ENCODE measurements around the gene FBXW12.

DNA sequence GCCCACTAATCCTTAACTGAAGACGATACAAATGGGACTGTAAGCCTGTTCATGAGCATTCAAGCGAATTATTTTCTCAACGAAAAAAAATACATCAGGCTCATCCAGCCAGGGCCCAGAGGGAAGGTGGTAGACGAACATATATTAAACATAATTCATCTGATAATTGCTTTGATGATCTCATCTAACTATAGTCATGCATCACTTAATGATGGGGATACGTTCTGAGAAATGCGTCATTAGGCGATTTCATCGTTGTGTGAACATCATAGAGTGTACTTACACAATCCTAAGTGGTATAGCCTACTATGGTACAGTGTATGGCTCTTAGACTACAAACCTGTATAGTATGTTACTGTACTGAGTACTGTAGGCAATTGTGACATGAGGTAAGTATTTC, 28.6 kb upstream of the FBXW12 start:
- TF ChIP-seq POLR2AphosphoS5 (IDR thresholded peaks at IDR 0.05): no peak
- TF ChIP-seq EP300 (conservative IDR thresholded peaks at IDR 0.05; ENCODE audit: poor library complexity, severe bottlenecking): no peak
- TF ChIP-seq, protein P1, sequence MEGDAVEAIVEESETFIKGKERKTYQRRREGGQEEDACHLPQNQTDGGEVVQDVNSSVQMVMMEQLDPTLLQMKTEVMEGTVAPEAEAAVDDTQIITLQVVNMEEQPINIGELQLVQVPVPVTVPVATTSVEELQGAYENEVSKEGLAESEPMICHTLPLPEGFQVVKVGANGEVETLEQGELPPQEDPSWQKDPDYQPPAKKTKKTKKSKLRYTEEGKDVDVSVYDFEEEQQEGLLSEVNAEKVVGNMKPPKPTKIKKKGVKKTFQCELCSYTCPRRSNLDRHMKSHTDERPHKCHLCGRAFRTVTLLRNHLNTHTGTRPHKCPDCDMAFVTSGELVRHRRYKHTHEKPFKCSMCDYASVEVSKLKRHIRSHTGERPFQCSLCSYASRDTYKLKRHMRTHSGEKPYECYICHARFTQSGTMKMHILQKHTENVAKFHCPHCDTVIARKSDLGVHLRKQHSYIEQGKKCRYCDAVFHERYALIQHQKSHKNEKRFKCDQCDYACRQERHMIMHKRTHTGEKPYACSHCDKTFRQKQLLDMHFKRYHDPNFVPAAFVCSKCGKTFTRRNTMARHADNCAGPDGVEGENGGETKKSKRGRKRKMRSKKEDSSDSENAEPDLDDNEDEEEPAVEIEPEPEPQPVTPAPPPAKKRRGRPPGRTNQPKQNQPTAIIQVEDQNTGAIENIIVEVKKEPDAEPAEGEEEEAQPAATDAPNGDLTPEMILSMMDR (IDR thresholded peaks at IDR 0.05; ENCODE audit: poor library complexity, severe bottlenecking): no peak
- TF ChIP-seq TAF1 (IDR thresholded peaks at IDR 0.05; ENCODE audit: low read depth): no peak
- no peak for TF ChIP-seq RAD21 (conservative IDR thresholded peaks at IDR 0.05)
- no peak for TF ChIP-seq EZH2 (IDR thresholded peaks at IDR 0.05; ENCODE audit: borderline replicate concordance, insufficient read depth, low read length, poor library complexity, severe bottlenecking)
